Tibial nerve (tissue), 4 donors: ENCODE results near the gene SPPL2C.

Experiments used
- CTCF ChIP-seq, 5 experiments: fragments of 200-600 bp in 3 of 5; fragments of 450-650 bp in 2 of 5; sonication (generic) in 3 of 5; IDR thresholded peaks; one replicate each; pipeline ENCODE4 v1.5.1; 2016 to 2019; ENCODE audit warnings: antibody characterized with exemption in 5 of 5, mild to moderate bottlenecking in 3 of 5, moderate library complexity in 2 of 5
- EP300 ChIP-seq, 2 donors: sonication (generic); formaldehyde crosslinking; IDR thresholded peaks; one replicate each; pipeline ENCODE4 v1.6.1; 2017; ENCODE audit warnings: antibody characterized with exemption in 2 of 2, mild to moderate bottlenecking in 1 of 2

GRCh38 chr17:45848868-45849535 lies 4.3 kb downstream of the SPPL2C start:
- TF ChIP-seq CTCF (IDR thresholded peaks at IDR 0.05) (no peak), EP300 (IDR thresholded peaks at IDR 0.05) (no peak)
